ENCODE measurements around the gene MASTL.
"Not testable (repeated sequence)": the region's sequence is repeated elsewhere in the genome, so short reads cannot be mapped to it uniquely, and the experiment has no call there.

The MASTL gene

DNA sequence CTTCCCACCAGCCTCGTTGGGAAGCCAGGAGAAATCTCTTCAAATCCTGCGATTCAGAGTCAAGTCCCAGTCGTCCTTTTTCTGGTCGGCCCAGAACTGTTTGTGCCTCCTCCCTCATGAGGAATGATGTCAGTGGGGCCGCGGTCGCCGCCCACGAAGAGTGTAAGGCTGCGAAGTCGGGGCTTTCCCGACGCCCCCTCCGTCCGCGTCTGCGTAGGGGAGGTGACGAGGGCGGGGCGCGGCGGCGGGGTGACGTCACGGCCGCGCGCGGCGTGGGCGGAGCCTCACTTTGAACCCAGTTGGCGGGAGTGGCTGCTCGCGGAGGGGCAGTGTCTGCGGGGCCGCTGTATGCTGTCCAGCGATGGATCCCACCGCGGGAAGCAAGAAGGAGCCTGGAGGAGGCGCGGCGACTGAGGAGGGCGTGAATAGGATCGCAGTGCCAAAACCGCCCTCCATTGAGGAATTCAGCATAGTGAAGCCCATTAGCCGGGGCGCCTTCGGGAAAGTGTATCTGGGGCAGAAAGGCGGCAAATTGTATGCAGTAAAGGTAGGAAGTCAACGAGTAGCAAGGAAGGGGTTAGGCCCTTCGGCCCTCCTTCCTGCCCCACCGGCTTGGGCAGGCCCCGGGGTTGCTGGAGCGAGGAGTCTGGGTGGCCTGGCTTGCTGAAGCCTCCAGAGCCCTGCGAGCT is at the start of gene MASTL:
TSS of gene MASTL (plus strand) at position 287 of the 689 bp plus-strand sequence. CDS start at position 362, 75 bp downstream.
- no peak for DNase-seq

DNA sequence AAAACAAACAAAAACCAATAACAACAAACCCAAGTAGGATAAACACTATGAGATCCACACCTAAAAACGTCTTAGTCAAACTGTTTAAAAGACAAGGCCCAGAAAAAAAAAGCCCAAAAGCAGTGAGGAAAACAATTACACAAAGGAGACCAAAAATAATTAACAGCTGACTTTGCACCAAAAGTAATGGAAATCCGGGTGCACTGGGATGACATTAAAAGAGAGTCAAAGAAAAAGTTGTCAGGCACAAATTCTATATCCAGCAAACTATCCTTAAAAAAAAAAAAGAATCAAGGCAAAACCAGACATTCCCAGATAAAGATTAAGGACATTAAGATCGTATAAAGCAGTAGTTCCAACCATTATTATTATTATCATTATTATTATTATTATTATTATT is 47.0 kb upstream of the MASTL start:
- no peak for DNase-seq

DNA sequence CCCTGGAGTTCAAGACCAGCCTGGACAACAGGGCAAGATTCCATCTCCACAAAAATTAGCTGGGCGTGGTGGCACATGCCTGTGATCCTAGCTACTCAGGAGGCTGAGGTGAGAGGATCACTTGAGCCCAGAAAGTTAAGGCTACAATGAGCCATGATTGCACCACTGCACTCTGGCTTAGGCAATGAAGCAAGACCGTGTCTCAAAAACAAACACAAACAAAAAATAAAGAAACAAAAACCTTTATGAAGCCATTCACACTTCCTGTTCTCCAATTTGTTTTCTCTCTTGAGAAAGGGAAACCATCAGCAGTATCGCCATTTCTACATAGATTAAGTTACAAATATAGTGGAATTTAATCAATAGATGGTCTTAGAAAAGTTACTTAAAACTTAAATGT is 20.8 kb upstream of the MASTL start:
- DNase-seq, result no peak

DNA sequence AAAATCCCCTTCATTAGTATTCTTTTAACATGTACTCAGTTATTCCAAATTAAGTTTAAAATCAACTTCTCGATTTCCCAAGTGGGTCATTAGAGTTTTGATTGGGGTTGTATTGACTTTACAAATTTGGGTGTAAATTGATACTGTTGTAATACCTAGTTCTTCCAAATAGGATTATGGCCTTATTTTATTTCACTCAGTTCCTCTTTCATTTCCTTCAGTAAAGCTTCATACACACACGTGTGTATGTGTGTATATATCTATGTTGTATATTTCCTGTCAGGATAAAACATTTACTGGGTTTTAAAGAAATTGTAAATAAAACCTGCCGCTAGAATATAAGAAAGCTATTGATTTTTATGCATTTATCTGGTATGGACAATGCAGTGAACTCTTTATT is 16.9 kb upstream of the MASTL start:
- DNase-seq, result no peak

DNA sequence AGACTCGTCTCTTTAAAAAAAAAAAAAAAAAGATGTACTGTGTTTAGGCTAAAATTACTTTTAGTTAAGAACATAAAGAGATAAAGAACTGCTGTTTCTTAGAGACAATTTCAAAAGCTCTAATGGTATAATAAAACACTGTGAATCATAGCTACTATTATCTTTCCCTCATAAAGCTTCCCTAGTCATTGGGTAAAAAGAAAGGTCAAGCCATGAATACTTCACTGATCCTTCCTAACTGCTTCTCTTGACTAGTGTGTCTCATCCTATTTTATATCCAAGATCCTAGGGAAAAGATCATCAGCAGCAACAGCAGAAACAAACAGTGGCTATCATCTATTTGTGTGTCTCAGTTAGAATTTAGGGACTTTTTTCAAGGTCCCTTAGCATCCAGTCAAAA is 11.5 kb upstream of the MASTL start:
- DNase-seq, result no peak

DNA sequence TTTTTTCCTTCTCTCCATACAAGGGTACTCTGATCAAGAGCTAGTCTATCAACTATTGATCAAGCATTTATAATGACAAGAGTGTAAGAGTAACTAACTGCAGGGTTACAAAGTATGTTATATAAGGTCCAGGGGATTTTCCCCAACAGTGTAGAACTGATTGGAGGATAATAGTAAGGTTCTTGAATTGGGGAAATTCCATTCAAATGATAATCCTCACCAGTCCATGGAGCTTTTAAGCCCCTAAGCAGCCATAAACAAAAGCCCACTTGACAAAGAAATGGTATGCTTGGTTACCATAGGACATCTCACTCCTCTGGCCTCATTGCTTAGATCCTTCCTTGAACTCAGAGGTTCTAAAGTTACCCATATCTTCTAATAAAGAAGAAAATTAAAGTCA is 9.2 kb upstream of the MASTL start:
- DNase-seq, result no peak

DNA sequence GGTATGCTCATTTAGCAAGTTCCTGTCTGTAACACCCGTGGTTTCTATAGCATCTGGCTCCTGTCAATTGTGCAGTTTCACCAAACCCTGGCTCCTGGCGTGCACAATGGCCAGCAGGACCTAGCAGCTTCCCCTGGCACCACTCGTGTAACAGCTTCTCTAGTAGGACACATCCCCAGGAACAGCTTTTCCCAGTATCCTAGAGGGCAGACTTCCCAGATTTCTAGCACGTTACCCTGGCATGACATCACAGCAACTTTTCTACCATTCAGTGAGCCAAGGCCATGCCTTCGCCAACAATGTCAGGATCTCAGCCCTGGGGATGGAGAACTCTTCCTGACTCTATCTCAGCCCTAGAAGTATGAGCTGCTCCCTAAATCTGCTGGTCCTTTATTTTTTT is 7.5 kb upstream of the MASTL start:
- DNase-seq, result no peak

DNA sequence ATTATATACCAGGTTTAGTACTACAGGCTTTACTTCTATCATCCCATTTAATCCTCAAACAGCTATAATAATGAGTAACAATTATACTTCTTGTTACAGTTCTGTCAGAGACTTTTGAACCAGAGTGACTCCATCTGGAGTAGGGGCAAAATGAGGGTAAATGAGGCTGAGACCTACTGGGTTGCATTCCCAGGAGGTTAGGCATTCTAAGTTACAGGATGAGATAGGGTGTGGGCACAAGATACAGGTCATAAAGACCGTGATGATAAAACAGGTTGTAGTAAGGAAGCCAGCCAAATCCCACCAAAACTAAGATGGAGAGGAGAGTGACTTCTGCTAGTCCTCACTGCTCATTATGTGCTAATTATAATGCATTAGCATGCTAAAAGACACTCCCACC is 4.9 kb upstream of the MASTL start:
- no peak for DNase-seq

DNA sequence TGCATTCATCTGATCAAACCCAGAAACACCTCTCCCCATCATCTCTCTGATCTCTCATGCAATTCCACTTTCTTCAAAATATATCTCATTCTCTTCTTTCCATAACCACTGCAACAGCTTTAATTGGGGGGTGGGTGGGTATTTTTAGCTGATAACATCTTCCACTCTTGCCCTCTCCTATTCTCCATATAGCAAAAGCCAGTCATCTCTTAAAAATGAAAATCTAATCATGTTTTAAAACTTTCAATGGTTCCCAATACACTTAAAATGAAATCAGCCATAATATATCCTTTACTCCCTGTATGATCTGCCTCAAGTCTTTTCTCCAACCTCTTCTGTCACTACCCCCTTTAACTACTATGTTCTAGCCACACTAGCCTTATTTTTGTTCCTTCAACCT is 2.5 kb upstream of the MASTL start:
- DNase-seq, result no peak

DNA sequence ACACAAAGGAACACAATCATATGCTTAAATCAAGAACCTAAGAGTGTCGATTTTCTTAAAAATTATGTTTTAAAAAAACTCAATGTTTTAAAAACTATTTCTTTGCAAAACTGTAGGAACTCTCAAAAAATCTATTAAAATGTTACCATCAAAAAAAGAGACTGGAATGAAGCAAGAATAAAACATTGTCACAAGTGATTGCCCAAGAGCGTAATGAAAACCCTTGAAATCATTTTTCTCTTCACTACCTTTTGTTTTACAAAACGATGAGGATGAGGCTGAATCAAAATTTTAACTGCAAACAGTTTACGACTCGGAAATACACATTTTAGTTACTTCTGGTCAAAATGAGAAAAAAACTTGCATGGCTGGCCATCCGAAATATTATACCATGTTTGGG is 1.8 kb upstream of the MASTL start:
- no peak for DNase-seq

DNA sequence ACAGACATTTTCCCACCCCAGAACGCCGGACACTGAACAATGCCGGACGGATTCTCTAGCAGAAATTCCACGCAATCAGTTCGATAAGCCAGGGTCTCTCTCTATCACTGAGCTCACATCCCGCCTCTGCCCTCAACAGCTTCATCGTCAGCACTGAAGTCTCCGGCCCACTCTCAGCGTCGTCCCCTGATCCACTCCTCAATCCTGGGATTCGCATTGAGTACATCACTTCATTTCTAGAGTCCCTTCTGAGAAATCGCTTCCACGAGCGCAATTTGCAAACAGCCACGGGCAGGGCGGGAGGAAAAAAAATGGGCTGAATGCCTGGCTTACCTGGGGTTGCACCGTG is 1.3 kb upstream of the MASTL start:
- no peak for DNase-seq

DNA sequence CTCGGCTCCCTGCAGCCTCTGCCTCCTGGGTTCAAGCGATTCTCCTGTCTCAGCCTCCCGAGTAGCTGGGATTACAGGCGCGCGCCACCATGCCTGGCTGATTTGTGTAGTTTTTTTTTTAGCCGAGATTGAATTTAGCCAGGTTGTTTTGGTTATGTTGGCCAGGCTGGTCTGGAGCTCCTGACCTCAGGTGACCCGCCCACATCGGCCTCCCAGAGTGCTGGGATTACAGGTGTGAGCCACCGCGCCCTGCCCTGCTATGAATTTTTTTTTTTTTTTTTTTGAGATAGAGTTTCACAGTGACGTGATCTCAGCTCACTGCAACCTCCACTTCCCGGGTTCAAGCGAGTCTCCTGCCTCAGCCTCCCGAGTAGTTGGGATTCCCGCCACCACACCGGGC is 1.4 kb downstream of the MASTL start:
- not testable (repeated sequence) for DNase-seq

DNA sequence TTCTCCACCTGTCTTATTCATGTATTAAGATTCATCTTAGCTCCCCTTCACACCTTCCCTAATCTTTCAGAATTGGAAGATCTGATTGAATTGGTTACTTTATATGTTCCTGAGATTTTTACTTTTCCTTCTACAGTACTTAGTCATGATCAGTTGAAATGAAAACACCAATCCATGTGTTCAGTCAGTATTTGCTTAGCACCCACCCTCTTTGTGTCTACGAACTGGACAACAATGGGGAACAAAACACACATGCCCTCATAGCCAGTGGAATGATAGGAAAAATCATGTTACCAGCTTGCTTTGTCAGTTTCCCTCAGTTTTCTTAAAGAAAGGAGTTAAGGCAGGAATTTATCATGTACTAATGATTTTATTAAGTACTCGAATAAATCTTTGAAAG is 2.0 kb downstream of the MASTL start:
- no peak for DNase-seq

DNA sequence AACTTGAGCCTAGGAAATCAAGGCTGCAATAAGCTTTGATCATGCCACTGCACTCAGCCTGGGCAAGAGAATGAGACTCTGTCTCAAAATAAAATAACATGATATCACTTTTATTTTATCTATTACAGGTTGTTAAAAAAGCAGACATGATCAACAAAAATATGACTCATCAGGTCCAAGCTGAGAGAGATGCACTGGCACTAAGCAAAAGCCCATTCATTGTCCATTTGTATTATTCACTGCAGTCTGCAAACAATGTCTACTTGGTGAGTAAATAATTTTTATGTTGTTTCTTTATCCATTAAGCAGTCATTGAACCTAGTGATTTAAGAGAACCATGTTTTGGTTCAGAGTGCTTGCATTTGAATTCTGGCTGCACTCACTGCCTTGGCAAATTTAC is 3.3 kb downstream of the MASTL start:
- no peak for DNase-seq

DNA sequence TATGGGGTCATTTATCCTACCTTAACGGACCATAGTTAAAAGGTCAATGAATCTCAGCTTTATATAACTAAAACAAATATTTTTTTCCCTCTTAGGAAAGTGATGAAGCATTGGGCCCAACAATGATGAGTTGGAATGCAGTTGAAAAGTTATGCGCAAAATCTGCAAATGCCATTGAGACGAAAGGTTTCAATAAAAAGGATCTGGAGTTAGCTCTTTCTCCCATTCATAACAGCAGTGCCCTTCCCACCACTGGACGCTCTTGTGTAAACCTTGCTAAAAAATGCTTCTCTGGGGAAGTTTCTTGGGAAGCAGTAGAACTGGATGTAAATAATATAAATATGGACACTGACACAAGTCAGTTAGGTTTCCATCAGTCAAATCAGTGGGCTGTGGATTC is 14.7 kb downstream of the MASTL start:
- DNase-seq, result no peak

DNA sequence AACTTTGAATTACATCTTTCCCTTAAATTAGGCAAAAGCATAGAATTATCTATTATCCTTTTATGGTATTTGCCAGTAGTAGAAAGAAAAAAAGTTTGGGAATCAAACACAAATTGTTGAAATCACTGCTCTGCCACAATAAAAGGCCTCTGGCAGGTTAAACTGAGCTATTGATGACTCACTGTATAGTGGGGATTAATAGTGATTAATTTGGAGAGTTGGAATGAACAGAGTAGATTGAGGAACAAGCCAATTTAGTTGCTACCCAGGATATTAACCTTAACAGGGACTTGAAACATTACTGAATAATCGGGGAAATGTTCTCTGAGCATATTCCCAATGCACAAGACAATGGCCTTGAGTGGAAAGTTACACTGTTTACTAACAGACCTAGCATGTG is 33.1 kb downstream of the MASTL start:
- DNase-seq, result no peak

DNA sequence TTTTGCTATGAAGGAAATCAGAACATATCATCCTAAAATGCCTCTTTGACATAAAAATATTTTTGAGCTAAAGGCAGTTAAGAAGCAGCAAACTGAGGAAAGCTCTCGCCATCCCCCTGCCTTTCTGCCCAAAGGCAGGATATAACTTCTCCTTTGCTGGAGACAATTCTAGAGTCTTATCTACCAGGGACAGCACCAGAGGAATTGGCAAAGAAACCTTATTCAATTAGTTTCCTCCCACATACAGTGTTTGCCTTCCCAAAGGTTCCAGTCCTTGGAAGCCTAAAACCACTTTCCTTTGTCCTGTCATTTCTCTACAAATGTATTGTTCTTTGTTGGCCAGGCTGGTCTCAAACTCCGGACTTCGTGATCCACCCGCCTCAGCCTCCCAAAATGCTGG is 33.7 kb downstream of the MASTL start:
- no peak for DNase-seq

DNA sequence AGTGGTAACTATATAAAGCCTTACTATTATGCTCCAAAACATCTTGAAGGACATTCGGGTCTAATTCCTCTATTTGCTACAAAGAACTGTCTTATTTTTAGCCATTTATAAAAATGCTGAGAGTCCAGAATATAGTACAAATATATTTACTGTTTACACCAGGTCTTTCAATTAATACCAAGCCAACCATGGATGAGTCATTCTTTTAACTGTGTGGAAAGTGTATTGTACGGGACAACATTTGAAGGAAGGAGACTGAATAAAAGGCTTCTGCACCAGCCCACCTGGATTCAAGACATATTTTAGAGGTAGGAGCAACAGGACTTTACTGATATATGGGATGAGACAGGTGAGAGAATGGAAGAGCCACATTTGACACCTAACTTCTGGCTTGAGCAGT is 35.4 kb downstream of the MASTL start:
- no peak for DNase-seq

DNA sequence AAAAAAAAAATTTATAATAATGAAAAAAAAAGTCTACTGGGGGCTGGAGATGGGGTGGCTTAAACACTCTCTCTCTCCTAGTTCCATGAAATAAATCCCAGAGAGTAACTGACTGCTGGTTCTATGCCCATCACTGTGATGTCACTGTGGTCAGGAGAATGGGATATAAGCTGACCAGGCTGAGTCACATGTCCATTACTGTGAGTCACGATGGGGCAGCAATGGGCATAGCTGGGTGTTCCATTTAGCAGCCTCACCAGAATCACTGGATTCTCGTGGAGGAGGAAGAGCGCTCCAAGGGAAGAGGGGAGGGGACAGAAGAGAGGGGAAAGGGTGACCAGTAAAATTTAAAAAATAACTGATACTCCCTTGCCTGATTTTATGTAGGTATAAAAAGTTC is 37.1 kb downstream of the MASTL start:
- no peak for DNase-seq

DNA sequence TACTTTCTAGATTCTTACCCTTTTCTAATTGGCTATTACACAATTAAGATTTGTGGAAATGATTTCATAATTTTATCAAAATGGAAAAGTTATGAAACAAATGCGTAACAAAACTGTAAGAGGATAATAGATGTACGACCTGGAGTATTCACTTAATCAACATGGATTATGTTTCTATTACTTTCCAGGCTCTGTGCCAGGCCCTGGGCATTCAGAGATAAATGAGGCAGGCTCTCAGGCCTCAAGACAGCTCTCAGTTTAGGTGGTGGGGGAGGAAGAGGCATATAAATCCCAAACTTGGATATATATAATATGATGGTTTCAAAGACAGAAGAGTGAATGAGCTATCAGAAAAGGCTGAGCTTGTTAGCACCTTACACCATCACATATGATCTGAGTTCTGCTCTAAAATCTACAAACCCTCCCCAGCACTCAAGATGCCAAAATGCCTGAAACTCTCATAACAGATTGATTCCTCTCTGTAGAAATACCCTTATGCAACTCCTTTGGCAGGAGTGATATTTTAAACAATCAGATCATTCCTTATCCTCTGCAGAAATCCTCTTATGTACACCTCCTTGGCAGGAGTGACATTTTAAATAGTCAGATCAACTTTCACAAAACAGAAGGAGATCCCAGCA is 42.9 kb downstream of the MASTL start:
- no peak for DNase-seq

DNA sequence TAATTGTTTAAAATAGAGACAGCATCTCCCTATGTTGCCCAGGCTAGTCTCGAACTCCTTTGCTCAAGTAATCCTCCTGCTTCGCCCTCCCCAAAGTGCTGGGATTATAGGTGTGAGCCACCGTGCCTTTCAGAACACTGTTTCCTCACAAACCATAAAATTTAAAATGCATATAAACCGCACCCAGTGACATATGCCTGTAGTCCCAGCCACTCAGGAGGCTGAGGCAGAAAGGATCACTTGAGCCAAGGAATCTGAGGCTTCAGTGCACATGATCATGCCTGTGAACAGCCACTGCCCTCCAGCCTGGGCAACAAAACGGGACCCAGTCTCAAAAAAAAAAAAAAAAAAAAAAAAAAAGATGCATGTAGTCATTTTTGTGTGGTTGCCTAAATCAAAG is 48.7 kb downstream of the MASTL start:
- no peak for DNase-seq

DNA sequence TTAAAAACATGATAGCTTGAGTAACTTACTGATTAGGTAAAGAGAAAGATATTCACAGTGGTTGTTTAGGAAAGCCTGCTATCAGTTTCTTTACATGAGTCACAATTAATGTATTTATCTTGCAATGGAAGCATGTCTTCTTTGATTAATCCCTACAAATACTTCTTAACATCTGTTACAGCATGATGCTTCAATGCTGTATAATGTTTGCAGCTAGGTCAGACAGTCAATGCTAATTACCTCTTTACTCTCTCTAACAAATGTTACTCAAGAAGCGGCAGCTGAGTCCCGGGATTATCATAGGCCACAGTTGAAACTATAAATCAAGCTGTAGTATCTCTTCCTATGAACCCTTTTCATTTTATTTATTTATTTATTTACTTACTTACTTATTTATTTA is 52.2 kb downstream of the MASTL start:
- DNase-seq, result peak; percentile 39

DNA sequence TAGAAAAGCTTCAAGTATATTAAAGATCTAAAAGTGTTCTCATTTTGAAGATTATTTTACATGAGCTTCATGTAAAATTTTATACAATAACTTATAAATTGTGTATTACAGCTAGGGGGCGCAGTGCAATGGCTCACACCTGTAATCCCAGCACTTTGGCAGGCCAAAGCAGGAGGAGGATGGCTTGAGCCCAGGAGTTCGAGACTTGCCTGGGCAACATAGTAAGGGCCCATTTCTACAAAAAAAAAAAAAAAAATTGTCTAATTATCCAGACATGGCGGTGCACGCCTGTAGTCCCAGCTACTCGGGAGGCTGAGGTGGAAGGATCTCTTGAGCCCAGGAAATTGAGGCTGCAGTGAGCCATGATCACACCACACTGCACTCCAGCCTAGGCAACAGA is 68.8 kb downstream of the MASTL start:
- no peak for DNase-seq

DNA sequence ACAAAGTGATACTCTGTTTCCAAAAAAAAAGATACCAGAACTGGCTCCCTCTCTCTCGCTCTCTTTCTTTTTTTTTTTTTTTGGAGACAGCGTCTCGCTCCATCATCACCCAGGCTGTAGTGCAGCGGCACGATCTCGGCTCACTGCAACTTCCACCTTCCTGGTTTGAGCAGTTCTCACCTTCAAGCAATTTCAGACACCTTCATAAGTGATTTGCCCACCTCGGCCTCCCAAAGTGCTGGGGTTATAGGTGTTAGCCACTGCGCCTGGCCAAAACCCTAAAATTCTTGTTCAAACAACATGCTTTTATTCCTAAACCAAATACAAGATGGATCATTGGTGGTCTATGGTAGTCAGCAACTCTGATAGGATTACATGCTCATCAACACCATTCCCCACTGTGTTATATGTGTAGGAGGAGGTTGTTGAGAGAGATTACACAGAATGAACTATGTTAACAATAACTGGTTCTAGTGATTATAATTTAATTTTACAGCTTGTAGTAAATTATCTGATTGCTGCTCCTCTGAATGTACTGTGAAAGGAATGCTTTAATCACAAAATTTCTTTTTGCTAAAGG is 69.9 kb downstream of the MASTL start:
- no peak for DNase-seq

All from NCI-H524 treated with DMSO at 0.1 percent for 48 hours (cell line).